NCI-H510A (cell line): Measurements from ENCODE around the gene PKN3.
"Not testable (repeated sequence)": the region's sequence is repeated elsewhere in the genome, so short reads cannot be mapped to it uniquely, and the experiment has no call there.

Experiments
- DNase-seq: peaks from one replicate; lab custom pipeline; 2025; lab: John Stamatoyannopoulos, UW

PKN3 gene

GRCh38 chr9:128693738-128694137, 8.6 kb upstream of the PKN3 start:
- DNase-seq, result not testable (repeated sequence)

DNA sequence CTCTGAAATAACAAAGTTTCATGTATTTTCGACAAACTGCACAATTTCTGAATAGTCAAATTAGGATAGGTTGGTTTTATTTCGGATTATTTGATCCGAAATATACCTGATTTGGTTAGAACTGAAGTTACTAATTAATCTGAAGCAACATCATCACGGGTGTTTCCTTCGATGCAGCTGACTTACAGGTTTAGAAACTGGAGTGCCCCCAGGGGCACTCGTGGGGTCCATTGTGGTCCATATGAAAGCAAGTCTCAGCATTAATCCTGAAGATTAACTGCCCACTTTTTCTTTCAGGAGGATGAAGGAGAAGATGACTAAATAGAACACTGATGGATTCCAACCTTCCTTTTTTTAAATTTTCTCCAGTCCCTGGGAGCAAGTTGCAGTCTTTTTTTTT, 8.0 kb upstream of the PKN3 start:
- no peak for DNase-seq

- DNase-seq, result no peak
Observed at GRCh38 chr9:128696923-128697707, 5.2 kb upstream of the PKN3 start.

GRCh38 chr9:128699096-128699795, 3.1 kb upstream of the PKN3 start:
- DNase-seq, result not testable (repeated sequence)

- DNase-seq, result no peak
Observed at GRCh38 chr9:128701227-128701854, 962 bp upstream of the PKN3 start.

DNA sequence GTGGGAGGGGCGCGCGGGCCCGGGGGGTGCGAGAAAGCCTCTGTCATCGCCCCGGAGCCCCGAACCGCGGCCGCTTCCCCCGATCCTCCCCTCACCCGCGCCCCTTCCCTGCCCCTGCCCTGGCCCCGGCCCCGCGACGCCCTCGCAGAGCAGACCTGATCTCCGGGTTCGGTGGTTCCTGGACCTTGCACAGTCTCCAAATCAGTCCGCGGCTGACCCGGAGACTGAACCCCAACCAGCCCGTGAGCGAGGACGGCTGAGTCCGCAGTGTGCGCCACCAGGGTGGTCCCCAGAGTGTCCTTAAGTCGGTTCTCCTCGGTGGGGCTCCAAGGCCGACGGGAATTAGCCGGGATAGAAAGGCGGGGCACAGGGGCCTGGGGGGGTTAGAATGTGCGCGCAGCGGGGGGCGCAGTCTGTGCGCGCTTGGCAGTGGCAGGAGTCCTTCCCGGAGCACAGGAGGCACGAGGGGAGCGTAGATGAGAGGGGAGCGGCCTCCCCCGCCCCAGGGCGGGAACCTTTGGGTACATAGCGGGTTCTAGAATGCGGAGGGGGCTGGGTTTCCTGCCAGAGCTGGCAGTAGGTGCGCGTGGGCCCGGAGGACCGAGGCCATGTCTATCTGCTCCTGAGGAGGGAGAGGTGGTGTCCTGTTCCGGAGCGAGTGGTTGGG, 779 bp downstream of the PKN3 start:
- no peak for DNase-seq

- DNase-seq, result no peak
Observed at GRCh38 chr9:128703616-128704355, 1.5 kb downstream of the PKN3 start.

DNA sequence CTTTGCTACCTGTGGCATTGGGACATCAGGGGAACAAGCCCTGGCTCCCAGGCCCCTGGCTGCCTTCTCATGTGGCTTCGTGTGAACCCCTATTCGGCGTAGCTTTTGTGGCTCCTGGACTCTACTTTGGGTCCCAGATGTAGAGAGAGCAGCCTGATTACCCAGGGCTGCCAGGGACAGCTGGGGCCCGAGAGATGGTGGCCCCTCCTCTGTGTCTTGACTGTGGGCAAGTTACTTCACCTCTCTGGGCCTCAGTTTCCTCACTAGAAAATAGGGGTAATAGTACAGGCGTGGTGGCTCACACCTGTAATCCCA, 2.0 kb downstream of the PKN3 start:
- no peak for DNase-seq

DNA sequence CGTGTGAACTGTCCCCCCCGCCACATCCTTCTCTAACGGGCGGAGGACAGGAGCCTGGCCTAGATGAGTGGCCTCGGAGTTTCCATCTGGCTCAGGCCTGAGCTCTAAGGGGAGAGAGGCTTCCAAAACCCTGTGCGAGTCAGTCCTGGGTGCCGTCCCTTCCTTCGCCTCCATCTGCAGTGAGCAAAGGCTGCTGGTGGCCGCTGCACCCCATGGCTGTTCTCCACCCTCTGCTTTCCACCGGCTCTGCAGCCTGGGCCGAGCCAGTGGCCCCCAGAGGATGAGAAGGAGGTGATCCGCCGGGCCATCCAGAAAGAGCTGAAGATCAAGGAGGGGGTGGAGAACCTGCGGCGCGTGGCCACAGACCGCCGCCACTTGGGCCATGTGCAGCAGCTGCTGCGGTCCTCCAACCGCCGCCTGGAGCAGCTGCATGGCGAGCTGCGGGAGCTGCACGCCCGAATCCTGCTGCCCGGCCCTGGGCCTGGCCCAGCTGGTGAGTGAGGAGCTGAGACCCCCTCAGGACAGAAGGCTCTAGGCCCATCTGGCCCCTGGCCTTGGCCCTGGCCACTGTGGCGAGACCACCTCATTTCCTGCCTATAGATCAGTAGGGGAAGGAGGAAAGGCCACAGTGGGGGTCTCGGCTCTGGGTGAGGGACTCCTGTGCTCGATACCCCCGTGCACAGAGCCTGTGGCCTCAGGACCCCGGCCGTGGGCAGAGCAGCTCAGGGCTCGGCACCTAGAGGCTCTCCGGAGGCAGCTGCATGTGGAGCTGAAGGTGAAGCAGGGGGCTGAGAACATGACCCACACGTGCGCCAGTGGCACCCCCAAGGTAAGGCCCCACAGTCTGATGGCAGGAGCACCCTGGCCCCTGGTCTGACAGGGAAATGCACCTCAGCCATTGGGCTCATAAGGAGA, 3.0 kb downstream of the PKN3 start:
- no peak for DNase-seq

DNA sequence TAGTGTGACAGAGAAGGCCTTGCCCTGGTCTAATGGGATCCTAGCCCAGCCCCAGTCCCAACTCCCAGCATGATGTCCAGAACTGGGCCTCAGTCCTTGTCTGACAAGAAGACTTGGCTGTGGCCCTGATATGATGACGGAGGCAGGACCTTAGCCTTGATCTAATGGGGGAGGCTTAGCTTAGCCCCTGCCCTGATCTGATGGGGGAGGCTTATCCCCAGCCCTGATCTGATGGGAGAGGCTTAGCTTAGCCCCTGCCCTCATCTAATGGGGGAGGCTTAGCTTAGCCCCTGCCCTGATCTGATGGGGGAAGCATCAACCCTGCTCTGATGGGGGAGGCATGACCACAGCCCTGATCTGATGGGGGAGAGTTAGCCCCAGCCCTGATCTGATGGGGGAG, 3.7 kb downstream of the PKN3 start:
- DNase-seq, result no peak

GRCh38 chr9:128706671-128707381, 4.5 kb downstream of the PKN3 start:
- no peak for DNase-seq

DNA sequence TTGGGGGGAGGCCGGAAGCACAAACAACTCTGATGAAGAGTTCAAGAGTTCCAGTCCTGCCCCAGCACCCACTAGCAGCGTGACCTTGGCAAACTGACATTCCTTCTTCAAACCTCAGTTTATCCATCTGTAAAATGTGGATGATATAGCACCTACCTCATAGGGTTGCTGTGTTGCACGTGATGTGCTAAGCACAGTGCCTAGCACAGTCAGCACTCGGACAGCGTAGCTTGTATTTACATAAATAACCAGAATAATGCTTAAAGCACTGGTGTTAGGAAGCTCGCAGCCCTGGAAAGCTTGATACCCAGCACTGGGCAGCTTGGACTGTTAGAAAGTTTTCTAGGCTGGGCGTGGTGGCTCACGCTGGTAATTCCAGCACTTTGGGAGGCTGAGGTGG, 5.1 kb downstream of the PKN3 start:
- DNase-seq, result no peak

DNA sequence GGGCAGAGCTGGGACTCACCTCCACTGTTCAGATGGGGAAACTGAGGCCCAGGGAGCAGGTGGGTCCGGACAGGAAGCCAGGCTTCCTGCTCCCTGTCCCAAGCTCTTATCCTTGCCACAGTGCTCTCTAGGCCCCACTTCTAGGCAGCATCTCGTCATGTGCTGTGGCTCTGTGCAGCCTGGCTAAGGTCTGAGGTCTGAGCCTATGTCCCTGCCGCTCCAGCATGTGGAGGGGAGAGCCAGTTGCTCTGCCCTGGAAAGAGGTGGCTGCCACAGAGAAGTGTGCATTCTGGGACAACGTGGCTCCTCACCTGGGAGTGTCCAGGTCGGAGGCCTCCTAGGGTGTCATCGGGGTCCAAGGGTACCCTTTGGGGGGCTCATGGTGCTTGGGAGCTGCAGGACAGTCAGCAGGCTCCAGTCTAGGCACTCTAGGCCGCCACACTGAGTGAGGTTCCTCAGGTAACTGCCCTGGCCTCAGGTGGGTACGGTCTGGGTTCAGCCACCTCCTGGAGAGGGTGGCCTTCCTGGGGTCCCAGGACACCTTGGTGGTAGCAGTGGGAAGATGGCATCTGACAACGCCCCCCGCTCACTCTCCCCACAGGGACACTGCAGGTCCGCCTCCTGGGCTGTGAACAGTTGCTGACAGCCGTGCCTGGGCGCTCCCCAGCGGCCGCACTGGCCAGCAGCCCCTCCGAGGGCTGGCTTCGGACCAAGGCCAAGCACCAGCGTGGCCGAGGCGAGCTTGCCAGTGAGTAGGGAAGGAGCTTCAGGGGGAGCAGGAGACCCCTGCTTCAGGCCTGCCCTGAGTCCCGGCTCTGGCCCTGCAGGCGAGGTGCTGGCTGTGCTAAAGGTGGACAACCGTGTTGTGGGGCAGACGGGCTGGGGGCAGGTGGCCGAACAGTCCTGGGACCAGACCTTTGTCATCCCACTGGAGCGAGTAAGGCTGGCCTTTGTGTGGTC, 10.4 kb downstream of the PKN3 start:
- DNase-seq, result no peak

GRCh38 chr9:128713411-128713780, 11.1 kb downstream of the PKN3 start:
- DNase-seq, result no peak

DNA sequence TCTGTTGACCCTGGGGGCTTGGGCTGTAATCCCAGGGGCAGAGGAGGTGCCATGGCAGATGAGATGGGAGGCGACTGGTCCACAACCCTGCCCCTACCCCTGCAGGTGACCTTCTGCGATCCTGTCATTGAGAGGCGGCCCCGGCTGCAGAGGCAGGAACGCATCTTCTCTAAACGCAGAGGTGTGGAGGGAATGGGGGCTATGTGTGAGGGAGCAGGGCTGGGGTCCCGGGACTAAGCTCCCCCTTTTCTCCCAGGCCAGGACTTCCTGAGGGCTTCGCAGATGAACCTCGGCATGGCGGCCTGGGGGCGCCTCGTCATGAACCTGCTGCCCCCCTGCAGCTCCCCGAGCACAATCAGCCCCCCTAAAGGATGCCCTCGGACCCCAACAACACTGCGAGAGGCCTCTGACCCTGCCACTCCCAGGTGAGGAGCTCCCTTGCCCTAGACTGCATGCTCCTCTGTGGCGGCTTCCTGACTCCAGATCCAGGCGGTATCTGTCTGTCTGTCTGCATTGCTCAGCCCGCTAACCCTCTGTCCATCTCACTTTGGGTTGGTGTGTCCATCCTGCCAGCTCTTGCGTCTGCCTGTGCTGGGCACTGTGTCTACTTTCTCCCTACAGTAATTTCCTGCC, 11.8 kb downstream of the PKN3 start:
- DNase-seq, result no peak

GRCh38 chr9:128714586-128715435, 12.5 kb downstream of the PKN3 start:
- no peak for DNase-seq

DNA sequence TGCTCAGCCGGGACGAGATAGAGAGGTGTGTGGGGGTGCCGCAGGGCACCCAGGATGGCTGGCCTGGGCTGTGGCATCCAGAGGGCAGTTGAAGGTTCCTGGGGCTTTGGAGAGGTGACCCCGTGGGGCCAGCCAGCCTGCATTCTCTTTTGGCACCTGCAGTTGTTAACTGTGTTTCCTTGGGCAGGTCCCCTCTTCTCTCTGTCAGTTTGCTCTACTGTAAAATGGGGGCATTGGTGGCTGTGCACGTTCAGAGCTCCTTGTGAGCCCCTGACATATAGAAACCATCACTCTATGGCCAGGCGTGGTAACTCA, 13.1 kb downstream of the PKN3 start:
- DNase-seq, result no peak
